ENCODE results near the gene PCMTD2. TPM values are rescaled to one million over a fixed set of nuclear protein-coding genes. Genes with fewer than 3 reads are reported as not detected.

PCMTD2 gene
- total and polyA plus RNA-seq, 2 of the 13 experiments (the other 11 are each of a cell fraction or from before 2014, with no cell fraction given) = 47.0 to 76.9 TPM

- TF ChIP-seq KIAA2018 (CRISPR knock-in tag; IDR thresholded peaks at IDR 0.05; ENCODE audit: borderline replicate concordance) (peak; percentile 82; the same call in 1 of the 2 replicates), HMGXB3 (CRISPR knock-in tag; IDR thresholded peaks at IDR 0.05; ENCODE audit: borderline replicate concordance) (peak; percentile 75; the same call in 1 of the 2 replicates), HDAC2 (CRISPR knock-in tag; IDR thresholded peaks at IDR 0.05) (peak; percentile 96), ZNF704 (CRISPR knock-in tag; IDR thresholded peaks at IDR 0.05; ENCODE audit: borderline replicate concordance) (peak; percentile 62; the same call in 1 of the 2 replicates), SOX5 (CRISPR knock-in tag; IDR thresholded peaks at IDR 0.05; ENCODE audit: borderline replicate concordance) (peak; percentile 84), MATR3 (CRISPR knock-in tag; IDR thresholded peaks at IDR 0.05) (no peak), SYNCRIP (IDR thresholded peaks at IDR 0.05; ENCODE audit: insufficient read depth, low read depth, low read length) (no peak), ZNF782 (CRISPR knock-in tag; IDR thresholded peaks at IDR 0.05; ENCODE audit: borderline replicate concordance) (no peak; the same call in 1 of the 2 replicates)
These were observed 12.6 kb upstream of the PCMTD2 start (continued) for GRCh38 chr20:64242797-64243475.
